Effector memory CD4-positive, alpha-beta T cell (primary cell): ENCODE data around the gene TSPO.

ENCODE experiments used
- DNase-seq, 3 donors: peaks; one replicate each; pipeline ENCODE4 v3.0.0-alpha.2; 2020
- H3K27ac ChIP-seq: 2 replicates; pipeline ENCODE4 v1.7.0; 2013; ENCODE audit warnings: mild to moderate bottlenecking, low read length, moderate library complexity; ENCODE audit not compliant: insufficient read depth, poor library complexity, severe bottlenecking
- H3K27me3 ChIP-seq: replicated peaks from 2 replicates; pipeline ENCODE4 v1.7.0; 2013; ENCODE audit warnings: mild to moderate bottlenecking, low read length; ENCODE audit not compliant: insufficient read depth, control insufficient read depth, poor library complexity, severe bottlenecking
- H3K36me3 ChIP-seq: 2 replicates; pipeline ENCODE4 v1.7.0; 2013; ENCODE audit warnings: mild to moderate bottlenecking, low read length, moderate library complexity; ENCODE audit not compliant: control insufficient read depth, insufficient read depth
- H3K4me1 ChIP-seq: 2 replicates; pipeline ENCODE4 v1.7.0; 2013; ENCODE audit warnings: low read length, mild to moderate bottlenecking; ENCODE audit not compliant: control insufficient read depth, insufficient read depth, poor library complexity, severe bottlenecking
- H3K4me3 ChIP-seq: 2 replicates; pipeline ENCODE4 v1.7.0; 2013; ENCODE audit warnings: low read length, low read depth, mild to moderate bottlenecking; ENCODE audit not compliant: insufficient read depth, poor library complexity, severe bottlenecking
- H3K9me3 ChIP-seq: 2 replicates; pipeline ENCODE4 v1.7.0; 2013; ENCODE audit warnings: mild to moderate bottlenecking, low read length, moderate library complexity; ENCODE audit not compliant: control insufficient read depth

Gene TSPO

GRCh38 chr22:43207849-43208702 lies 56.7 kb downstream of the TSPO start:
- no peak overlapping the region for H3K27ac ChIP-seq
- peaks cover 9% of the 10 kb centered on the region for H3K4me1 ChIP-seq
- no peaks in the 10 kb centered on the region for H3K27me3 ChIP-seq
- DNase-seq = no peak
- H3K4me3 ChIP-seq = no peak overlapping the region
- H3K36me3 ChIP-seq = no peaks in the 10 kb centered on the region
- H3K9me3 ChIP-seq = no peaks in the 10 kb centered on the region

DNA sequence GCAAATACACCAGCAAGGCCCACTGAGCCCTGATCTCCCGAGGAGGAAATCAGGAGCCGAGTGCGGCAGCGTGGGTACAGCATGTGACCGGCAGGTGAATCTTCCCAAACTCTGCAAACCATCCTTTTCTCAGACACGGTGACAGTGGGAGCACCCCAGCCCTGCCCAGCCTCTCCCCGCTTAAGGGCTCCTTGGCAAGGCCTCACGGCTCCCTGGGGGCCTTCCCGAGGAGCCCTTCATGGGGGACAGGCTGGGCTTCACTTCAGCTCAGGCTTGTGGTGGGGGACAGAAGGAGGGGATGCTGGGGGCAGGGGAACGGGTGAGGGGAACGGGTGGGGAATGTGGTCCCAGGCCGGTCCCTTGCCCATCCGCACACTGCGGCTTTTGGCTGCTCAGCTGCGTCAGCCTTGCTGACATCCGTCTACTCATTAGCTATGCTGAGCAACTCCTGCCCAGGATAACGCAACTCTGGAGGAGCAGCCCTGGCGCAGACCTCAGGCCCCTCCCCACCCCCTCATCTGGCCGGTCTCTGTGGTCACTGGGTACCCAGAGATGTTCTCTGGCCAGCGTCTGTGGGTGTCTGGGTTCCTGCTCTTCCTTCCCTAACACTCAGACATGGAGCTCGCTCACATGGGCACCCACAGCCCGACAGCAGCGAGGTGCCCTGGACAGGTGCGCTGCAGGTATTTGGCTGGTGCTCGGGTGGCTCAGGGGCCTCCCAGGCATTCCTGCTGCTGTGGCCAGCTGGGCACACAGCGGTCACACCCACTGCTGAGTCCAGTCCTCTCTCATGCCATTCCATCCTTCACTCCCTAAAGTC lies 57.6 kb downstream of the TSPO start:
- no peaks in the 10 kb centered on the region for H3K27me3 ChIP-seq
- DNase-seq = no peak
- H3K4me3 ChIP-seq = no peak overlapping the region
- no peak overlapping the region for H3K27ac ChIP-seq
- H3K36me3 ChIP-seq = no peaks in the 10 kb centered on the region
- no peaks in the 10 kb centered on the region for H3K9me3 ChIP-seq
- H3K4me1 ChIP-seq = peaks cover 9% of the 10 kb centered on the region

GRCh38 chr22:43209523-43209890 lies 58.1 kb downstream of the TSPO start:
- Histone ChIP-seq H3K27ac (no peak overlapping the region), H3K4me1 (peaks cover 9% of the 10 kb centered on the region), H3K9me3 (no peaks in the 10 kb centered on the region), H3K36me3 (no peaks in the 10 kb centered on the region), H3K4me3 (no peak overlapping the region), H3K27me3 (no peaks in the 10 kb centered on the region)
- DNase-seq = no peak

DNA sequence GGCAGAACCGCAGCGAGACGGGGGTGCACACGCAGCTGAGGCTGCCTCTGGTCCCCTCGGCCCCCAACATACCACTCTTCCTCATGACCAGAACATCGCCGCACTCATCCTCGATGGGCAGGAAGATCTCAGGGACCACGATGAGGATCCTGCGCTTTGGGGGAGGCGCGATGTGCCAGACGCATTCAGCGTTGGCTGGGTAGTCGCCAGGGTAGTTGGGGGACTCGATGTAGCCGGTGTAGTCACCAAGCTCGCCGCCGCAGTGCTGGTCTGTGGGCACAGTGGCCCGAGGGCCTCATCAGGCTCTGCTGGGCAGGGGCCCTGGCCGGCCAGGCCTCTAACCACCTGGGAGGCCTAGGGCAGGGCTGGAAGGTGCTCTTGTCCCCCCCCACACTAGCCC lies 58.6 kb downstream of the TSPO start:
- Histone ChIP-seq H3K4me1 (peaks cover 9% of the 10 kb centered on the region), H3K36me3 (no peaks in the 10 kb centered on the region), H3K27ac (no peak overlapping the region), H3K4me3 (no peak overlapping the region), H3K27me3 (no peaks in the 10 kb centered on the region), H3K9me3 (no peaks in the 10 kb centered on the region)
- no peak for DNase-seq

GRCh38 chr22:43210631-43211515 lies 59.5 kb downstream of the TSPO start:
- H3K36me3 ChIP-seq = no peaks in the 10 kb centered on the region

GRCh38 chr22:43211941-43212433 lies 60.6 kb downstream of the TSPO start:
- Histone ChIP-seq H3K27me3 (no peaks in the 10 kb centered on the region), H3K36me3 (no peaks in the 10 kb centered on the region)

More at GRCh38 chr22:43210631-43211515, 59.5 kb downstream of the TSPO start:
- no peak overlapping the region for H3K4me3 ChIP-seq
- H3K4me1 ChIP-seq = peaks cover 7% of the 10 kb centered on the region
- H3K27me3 ChIP-seq = no peaks in the 10 kb centered on the region
- DNase-seq = no peak
- no peak overlapping the region for H3K27ac ChIP-seq
- no peaks in the 10 kb centered on the region for H3K9me3 ChIP-seq

DNA sequence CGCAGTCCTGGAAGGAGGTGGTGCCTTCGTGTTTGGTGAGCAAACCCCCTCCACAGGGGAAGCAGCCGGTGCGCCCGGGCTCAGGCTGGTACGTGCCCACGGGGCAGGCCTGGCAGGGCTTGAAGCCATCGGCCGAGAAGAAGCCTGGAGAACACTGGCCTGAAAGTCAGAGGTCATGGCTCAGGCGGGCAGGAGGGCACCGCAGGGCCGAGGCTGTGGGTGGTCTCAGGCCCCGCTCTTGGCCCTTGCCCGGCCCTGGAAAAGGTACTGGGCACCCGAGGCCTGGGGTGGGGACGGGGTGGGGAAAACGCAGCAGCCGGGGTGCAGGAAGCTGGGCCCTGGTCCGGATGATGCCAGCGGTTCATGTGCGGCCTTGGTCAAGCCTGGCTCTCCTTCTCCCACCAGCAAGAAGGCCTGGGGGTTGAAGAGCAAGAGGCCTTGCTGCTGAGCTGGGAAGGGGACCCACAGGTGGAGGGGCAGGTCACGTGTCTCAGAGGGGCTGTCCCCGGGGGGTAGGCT lies 61.1 kb downstream of the TSPO start:
- DNase-seq = no peak
- Histone ChIP-seq H3K4me3 (no peak overlapping the region), H3K36me3 (no peaks in the 10 kb centered on the region), H3K9me3 (no peaks in the 10 kb centered on the region), H3K27me3 (no peaks in the 10 kb centered on the region), H3K27ac (no peak overlapping the region), H3K4me1 (no peaks in the 10 kb centered on the region)

More at GRCh38 chr22:43211941-43212433, 60.6 kb downstream of the TSPO start:
- H3K27ac ChIP-seq = no peak overlapping the region
- no peak overlapping the region for H3K4me3 ChIP-seq
- DNase-seq = no peak
- H3K9me3 ChIP-seq = no peaks in the 10 kb centered on the region
- no peaks in the 10 kb centered on the region for H3K4me1 ChIP-seq
